B cell (primary cell): ENCODE results near the gene TGFBRAP1.

ENCODE experiments used
- EZH2 ChIP-seq: IDR thresholded peaks from 2 replicates; pipeline ENCODE4 v1.6.1; 2012; ENCODE audit warnings: borderline replicate concordance, low read depth, mild to moderate bottlenecking, moderate library complexity, low read length; ENCODE audit not compliant: insufficient read depth, poor library complexity, severe bottlenecking
- TF ChIP-seq, protein P1 (sequence below): fragments of 200-600 bp; IDR thresholded peaks from one replicate; pipeline ENCODE4 v1.8.0; 2022; ENCODE audit warnings: antibody characterized with exemption, mild to moderate bottlenecking

DNA sequence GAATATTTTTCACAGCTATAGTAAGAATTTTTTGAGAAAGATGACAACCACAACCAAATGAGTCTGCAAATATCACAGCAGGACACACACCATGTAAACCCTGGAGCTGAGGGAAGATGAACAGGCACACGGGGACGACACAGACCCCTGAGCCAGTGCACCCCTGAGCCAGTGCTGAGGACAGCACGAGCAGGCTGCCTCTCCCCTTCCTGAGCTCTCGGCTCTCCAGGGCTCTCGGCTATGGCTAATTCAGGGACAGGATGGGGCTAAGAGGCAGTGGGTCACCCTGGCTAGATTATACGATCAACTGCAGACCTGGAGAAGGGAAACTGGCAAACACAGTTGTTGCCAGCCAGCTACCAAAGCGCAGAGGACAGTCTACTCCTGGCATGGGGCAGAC, 41.4 kb downstream of the TGFBRAP1 start:
- TF ChIP-seq, protein P1, sequence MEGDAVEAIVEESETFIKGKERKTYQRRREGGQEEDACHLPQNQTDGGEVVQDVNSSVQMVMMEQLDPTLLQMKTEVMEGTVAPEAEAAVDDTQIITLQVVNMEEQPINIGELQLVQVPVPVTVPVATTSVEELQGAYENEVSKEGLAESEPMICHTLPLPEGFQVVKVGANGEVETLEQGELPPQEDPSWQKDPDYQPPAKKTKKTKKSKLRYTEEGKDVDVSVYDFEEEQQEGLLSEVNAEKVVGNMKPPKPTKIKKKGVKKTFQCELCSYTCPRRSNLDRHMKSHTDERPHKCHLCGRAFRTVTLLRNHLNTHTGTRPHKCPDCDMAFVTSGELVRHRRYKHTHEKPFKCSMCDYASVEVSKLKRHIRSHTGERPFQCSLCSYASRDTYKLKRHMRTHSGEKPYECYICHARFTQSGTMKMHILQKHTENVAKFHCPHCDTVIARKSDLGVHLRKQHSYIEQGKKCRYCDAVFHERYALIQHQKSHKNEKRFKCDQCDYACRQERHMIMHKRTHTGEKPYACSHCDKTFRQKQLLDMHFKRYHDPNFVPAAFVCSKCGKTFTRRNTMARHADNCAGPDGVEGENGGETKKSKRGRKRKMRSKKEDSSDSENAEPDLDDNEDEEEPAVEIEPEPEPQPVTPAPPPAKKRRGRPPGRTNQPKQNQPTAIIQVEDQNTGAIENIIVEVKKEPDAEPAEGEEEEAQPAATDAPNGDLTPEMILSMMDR = no peak
- no peak for TF ChIP-seq EZH2
